C4-2B (cell line): ENCODE measurements around the gene PDE4B.

Experiments
- CTCF ChIP-seq: fragments of 450-650 bp; conservative IDR thresholded peaks from 2 replicates; pipeline ENCODE4 v1.5.1; 2017; ENCODE audit warnings: mild to moderate bottlenecking
- ZFX ChIP-seq: fragments of 450-650 bp; IDR thresholded peaks from 2 replicates; pipeline ENCODE4 v1.6.1; 2017

GRCh38 chr1:65757531-65757930 lies 35.2 kb upstream of the PDE4B start:
- TF ChIP-seq CTCF (no peak), ZFX (no peak)
